ENCODE results near the gene ABCA3.
"Not testable (repeated sequence)": the region's sequence is repeated elsewhere in the genome, so short reads cannot be mapped to it uniquely, and the experiment has no call there.

The ABCA3 gene

DNA sequence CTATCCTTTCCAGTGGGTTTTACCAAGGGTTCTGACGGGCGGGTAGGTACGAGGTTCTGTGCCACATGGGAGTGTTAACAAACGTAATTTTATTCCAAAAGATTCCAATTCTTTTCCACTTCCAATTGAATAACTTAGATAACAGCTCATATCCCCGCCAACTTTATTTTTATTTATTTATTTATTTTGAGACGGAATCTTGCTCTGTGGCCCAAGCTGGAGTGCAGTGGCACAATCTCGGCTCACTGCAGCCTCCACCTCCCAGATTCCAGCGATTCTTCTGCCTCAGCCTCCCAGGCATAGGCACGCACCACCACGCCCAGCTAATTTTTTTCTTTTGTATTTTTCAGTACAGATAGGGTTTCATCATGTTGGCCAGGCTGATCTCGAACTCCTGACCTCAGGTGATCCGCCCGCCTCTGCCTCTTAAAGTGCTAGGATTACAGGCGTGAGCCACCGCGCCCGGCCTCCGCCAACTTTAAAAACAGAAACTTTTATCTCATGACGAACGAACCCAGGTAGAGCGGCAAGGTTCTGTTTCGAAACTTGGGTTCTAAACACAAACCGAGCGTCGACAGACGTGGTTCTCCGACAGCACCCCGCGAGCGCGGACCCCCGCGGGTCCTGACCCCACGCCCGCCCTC is 89.8 kb downstream of the ABCA3 start:
- peak; percentile 55 for DNase-seq

DNA sequence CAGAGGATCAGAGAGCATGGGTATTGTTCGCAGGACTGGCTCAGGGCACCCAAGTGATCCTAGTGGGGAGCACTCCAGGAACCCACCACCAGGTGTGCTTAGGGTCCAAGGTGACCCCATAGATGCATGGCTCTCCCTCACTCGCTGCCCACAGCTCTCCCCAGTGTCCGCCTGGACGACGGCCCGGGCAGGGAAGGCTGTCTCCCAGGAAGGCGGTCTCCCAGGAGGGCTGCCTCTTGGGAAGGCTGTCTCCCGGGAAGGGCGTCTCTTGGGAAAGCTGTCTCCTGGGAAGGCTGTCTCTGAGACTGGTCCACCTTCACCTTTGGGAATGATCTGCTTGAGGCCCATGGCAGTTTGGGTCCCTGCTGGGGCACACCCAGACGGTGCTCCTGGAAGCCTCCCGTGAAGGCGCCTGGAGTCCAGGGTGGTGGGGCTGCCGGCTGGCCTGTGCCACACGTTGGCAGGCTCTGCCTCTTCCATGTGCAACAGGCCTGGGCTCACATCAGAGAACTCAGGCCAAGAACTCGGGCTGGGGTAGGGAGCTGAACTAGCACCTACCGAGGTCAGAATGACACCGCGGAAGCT is 94.1 kb downstream of the ABCA3 start:
- no peak for DNase-seq

DNA sequence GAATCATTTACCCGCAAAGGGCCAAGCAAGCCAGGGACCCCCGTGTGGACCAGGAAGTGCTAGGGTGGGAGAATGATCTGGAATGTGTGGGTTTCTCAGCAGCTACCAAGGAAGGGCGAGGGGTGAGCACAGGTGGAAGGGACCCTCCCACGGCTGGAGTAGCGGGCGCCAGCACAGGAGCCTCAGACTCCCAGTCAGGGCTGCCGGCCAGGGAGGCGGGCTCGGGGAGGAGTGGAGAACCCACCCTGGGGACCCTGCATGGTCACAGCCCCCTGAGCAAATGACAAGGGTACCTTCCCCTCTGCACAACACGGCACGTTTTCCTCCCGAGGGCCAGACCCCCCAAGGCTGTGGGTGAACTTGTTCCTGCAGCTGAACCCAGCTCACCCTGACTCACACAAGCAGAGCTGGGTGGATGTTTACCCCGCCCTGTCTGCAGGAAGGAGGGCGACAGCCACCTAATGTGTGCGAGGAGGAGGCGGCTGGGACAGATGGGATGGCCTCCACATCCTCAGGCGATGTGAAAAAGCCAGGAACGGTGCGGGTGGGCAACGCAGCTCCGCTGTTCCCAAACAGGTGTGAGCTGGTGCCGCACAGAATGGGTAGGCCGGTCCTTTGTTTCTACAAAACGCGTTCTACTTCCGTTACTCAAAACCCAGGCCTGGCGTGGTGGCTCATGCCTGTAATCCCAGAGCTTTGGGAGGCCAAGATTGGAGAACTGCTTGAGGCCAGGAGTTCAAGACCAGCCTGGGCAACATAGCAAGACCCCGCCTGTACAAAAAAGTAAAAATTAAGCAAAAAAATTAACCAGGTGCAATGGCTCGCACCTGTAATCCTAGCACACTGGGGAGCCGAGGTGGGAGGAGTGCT is 95.4 kb downstream of the ABCA3 start:
- no peak for DNase-seq

DNA sequence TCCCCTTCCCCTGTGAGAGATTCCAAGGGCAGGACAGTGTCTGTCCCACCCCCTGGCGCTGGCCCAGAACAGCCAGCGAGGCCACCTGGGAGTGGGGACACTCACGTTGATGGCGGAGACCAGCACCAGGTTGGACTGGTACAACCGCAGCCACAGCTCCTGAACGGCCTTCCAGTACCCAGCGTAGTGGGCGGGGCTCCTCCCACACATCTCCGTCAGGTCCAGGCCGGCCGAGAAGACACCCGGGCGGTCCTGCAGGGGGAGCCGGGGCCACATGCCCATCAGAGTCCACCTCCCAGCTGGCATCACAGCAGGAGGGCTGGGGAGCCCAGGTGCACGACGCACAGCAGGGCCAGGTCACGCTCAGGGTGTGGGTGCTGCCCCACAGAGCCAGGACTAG is 96.2 kb downstream of the ABCA3 start:
- no peak for DNase-seq

DNA sequence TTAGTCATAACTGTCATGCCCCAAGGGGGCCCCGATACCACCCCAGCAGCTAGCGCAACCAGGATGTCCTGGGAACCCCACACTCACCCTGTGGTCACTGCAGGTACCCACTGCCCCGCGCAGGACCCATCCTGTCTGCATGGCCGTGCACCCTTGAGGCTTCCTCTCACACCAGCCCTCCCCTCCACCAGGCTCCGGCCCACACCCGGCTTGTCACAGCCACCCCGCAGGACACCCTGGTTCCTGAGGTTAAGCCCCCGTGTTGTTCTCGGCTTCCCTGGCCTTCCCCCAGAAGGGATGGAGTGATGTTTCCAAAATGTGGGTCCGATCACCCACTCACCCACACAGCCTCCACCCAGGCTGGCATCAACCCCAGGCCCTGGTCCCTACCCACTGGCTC is 96.7 kb downstream of the ABCA3 start:
- DNase-seq, result no peak

DNA sequence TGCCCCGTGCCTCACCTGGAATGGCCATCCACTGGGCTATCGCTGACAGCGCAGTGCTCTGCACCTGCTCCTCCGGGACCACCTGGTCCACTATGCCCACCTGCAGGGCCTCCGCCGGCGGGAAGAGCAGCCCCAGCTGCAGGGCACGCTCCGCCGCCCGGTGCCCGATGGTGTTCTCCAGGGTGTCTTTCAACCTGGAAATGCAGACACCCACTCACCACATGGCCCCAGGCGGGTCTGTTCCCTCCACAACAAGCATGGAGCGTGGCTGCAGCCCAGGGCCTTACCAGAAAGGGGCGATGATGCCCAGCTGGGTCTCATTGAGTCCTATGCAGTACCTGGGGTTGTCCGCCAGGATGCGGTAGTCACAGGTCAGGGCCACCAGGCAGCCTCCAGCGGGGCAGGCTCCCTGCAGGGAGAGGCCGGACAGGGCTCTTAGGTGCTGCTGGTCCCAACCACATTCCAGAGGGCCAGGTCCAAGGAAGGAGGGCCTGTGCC is 97.4 kb downstream of the ABCA3 start:
- no peak for DNase-seq

DNA sequence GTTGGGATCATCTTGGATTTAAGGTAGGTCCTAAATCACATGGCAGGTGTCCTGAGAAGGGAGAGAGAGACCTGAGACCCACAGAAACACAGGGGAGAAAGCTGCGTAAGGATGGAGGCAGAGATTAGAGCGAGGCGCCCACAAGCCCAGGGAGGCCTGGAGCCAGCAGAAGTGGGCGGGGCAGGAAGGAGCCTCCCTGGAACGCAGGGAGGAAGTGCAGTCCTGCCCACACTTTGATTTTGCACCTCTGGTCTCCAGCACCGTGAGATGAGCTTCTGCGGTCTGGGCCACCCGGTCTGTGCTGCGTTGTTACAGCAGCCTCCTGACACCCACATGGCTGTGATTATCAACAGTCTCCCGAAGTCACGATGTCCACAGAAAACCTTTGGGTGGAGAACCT is 97.9 kb downstream of the ABCA3 start:
- no peak for DNase-seq

DNA sequence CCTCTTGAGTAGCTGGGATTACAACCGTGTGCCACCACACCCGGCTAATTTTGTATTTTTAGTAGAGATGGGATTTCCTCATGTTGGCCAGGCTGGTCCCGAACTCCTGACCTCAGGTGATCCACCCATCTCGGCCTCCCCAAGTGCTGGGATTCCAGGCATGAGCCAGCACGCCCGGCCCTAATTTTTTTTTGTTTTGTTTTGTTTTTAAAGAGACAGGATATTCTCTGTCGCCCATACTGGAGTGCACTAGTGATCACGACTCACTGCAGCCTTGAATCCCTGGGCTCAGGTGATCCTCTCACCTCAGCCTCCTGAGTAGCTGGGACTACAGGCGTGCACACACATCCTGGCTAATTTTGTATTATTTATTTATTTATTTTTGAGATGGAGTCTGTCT is 100.2 kb downstream of the ABCA3 start:
- DNase-seq, result not testable (repeated sequence)

DNA sequence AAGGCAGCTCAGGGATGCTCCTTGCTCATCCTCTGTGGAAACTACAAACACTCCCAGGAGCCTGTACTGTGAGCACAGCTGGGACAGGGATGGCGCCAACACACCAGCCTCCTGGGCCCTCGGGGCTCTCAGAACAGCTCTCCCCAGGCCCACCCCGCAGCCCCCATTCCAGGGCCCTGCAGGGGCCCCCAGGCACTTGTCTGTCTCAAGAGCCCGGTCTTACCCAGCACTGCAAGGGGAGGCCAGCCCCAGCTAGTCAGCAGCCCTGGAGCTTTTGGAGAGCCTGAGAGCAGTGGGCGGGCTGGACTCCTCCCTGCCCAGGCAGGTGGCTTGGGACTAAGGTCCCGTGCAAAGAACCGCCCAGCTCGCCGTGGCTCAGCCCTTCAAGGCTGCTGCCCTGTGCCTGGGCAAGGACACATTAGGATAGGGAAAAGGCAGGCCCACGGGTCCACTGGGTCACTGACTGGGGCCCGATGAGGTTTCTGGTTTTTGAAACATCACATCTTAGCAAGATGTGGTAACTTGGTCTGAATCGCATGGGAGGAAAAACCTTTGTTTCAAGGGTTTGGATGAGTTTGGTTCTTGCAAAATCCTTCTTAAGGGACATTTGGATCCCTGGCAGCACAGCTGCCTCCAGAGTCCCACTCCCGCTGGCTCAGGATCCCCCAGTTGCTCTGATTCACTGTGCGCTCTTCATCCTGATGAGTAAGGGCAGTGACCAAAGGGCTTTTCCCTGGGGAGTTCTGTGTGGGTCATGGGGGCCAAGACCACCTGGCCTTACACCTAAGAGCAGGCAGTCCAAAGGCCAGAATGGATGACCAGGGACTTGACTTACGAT is 101.5 kb downstream of the ABCA3 start:
- DNase-seq, result no peak

DNA sequence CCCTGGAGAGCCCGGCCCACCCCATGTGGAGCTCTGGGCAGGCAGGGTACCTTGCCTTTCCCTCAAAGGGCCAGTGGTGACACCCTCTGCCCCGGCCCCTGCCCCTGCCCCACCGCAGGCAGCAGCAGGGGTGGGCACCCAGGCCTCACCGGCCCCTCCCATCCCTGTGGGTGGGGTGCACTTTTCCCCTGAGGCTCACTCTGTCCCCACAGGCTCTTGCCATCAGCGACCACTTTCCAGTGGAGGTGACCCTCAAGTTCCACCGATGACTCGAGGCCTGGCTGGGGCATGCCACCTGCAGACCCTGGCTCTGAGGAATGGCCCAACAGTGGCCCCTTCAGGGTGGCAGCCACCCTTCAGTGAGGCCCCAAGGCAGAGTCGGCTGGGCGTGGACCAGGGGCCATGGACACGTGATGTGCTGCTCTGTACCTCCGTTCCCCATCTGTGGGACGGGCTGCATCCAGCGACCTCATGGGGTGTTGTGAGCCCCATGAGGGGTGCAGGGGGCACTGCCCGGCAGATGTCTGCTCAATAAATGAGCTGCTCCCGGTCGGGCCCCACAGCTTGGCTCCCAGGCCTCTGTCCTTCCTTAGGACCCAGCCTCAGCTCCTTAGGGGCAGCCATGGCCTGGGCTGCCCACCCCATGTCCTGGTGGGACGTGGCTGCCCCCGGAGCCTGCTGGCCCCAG is 102.2 kb downstream of the ABCA3 start:
- DNase-seq, result no peak

DNA sequence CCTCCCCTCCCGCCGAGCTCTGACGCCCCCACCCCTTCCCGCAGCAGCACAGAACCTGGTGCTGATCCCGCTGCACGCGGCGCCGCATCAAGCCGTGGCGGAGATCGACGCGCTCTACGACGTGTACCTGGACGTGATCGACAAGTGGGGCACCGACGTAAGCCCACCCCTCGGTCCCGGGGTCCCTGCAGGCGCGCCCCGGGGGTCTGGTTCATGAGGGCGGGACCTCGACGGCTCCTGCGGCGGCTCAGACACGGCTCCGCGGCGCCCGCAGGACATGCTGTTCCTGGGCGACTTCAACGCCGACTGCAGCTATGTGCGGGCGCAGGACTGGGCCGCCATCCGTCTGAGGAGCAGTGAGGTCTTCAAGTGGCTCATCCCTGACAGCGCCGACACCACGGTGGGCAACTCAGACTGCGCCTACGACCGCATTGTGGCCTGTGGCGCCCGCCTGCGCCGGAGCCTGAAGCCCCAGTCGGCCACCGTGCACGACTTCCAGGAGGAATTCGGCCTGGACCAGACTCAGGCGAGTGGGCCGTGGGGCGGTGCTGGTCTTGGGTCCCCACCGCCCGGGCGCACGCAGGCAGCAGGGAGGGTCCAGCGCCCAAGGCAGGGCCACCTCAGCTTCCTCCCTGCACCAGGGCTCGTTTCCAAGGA is 102.9 kb downstream of the ABCA3 start:
- no peak for DNase-seq

DNA sequence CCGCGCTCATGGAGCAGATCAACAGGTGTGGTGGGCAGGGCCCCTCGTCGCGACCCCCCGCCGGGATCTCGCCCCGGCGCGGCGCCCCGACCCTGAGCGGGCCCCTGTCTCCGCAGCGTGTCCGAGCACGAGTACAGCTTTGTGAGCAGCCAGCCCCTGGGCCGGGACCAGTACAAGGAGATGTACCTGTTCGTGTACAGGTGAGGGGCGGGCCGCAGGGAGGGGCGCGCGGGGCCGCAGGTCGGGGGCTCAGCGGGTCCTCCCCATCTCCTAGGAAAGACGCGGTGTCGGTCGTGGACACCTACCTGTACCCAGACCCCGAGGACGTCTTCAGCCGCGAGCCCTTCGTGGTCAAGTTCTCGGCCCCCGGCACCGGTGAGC is 103.4 kb downstream of the ABCA3 start:
- DNase-seq, result no peak

DNA sequence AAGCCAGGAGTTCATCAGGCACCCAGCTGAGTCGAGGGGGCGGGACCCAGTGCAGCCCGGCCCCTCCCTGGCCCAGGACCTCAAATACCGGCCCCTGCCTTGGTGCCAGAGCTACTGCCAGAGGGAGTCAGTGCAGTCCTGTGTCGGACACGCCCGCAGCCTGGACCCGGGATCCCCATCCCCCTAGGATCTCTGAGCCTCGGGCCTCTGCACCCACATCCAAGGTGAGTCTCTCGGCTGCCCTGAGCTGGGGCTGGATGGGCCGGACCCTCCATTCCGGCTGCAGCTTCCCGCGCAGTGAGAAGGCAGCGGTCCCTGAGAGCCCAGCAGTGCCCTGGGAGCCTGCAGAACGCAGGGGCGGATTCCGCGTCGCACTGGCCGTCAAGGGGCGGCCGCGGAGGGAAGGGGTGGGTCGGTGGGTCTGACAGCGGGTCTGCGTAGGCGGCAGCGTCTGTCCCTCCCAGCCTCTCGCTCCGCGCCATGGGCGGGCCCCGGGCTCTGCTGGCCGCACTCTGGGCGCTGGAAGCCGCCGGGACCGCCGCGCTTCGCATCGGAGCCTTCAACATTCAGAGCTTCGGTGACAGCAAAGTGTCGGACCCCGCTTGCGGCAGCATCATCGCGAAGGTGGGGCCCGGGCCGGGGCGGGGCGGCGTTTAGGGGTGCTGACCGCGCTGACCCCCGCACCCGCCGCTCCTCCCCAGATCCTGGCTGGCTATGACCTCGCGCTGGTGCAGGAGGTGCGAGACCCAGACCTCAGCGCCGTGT is 104.0 kb downstream of the ABCA3 start, which contains the start of gene DNASE1L2:
DNASE1L2 (plus strand) TSS at position 108 of the 765 bp plus-strand sequence; CDS start at position 481, 373 bp downstream.
- DNase-seq, result no peak

DNA sequence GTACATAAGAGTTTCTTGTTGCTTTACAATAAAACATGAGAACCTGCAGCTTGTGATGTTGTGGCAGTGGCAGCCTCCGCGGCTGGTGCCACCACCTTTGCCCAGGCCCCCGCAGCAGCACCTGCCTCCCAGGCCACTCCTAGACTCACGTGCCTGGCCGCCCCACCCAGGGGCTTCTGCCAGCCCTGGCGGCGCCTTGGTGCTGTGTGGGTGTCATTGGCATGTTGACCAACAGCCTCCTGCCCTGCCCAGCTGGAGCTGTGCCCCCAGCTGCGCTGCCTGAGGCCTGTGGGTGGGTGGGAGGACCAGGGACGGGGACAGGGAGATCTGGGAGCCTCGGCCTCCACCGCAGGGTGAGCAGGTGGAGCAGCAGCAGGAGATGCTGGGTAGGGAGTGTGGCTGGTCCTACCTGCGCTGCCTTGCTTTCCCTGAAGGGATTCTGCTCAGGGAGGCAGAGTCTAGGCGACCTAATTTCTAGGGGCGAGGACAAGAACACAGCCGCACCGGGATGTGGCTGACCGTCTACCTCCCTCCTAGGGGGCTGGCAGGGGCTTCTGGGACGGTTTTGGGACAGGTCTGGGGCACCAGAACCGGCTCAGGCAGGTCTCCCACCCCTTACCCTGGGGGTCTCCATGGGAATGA is 104.7 kb downstream of the ABCA3 start:
- no peak for DNase-seq

DNA sequence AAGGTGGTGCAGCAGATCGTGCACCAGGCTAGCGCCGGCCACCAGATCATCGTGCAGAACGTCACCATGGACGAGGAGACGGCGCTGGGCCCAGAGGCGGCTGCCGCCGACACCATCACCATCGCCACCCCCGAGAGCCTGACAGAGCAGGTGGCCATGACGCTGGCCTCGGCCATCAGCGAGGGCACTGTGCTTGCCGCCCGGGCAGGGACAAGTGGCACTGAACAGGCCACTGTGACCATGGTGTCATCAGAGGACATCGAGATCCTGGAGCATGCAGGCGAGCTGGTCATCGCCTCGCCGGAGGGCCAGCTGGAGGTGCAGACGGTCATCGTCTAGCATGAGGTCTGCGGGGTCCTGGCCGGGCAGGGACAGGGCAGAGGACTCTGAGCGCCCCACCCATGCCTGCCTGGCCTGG is 105.3 kb downstream of the ABCA3 start:
- no peak for DNase-seq

DNA sequence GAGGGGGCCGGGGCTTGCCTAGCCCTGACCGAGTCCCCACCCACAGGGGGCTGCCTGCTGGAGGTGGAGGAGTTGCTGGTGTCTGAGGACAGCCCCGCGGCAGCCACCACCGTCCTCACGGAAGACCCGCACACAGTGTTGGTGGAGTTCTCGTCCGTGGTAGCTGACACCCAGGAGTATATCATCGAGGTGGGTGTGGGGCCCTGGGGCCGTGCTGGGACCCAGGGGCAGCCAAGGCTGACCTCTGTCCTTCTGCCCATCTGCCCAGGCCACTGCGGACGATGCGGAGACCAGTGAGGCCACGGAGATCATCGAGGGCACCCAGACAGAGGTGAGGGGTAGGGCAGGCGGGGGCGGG is 105.7 kb downstream of the ABCA3 start:
- DNase-seq, result no peak

DNA sequence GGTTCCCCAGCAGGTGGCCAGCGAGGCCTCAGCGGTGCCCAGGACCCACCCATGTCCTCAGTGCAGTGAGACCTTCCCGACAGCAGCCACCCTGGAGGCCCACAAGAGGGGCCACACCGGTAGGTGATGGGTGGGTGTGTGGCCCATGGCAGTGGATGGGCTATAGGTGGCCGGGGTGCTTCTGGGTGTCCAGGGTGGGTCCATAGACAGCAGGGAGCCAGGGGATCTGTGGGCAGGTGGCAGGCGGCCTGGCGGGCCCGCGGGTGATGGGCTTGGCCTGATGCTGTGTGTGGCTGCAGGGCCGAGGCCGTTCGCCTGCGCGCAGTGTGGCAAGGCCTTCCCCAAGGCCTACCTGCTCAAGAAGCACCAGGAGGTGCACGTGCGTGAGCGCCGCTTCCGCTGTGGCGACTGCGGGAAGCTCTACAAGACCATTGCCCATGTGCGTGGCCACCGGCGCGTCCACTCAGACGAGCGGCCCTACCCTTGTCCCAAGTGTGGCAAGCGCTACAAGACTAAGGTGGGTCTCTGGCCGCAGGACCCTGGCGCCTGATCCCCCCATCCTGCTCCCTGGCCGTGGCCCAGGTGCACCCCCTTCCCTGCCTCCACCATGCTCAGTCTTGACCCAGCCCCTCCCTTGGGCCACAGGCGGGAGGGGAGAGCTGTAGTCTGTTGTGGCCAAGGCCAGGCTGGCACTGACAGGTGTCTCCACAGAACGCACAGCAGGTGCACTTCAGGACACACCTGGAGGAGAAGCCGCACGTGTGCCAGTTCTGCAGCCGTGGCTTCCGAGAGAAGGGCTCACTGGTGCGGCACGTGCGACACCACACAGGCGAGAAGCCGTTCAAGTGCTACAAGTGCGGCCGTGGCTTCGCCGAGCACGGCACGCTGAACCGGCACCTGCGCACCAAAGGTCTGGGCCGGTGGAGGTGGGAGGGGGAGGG is 106.4 kb downstream of the ABCA3 start:
- no peak for DNase-seq

DNA sequence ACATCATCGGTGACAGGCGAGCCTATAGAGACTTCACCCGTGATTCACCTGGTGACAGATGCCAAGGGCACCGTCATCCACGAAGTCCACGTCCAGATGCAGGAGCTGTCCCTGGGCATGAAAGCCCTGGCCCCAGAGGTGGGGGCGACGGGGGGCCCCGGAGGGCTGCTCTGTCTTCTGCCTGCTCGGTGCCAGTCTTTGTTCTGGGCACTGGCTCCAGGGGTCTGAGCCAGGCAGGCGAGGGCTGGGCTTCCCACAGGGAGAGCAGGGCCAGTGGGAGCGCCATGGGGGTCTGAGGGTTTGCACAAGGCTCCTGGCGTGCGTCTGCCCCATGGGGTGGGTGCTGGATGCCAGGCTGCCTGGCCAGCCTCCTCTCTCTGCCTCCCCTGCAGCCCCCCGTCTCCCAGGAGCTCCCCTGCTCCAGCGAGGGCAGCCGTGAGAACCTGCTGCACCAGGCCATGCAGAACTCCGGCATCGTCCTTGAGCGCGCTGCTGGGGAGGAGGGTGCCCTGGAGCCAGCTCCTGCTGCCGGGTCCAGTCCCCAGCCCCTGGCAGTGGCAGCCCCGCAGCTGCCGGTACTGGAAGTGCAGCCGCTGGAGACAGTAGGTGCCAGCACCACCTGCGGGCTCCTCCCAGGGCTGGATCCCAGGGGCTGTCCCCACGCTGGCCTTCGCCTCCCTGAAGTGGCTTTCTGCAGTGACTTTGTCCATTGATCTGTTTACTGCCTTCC is 107.3 kb downstream of the ABCA3 start:
- DNase-seq, result no peak

Measured in stimulated activated naive CD4-positive, alpha-beta T cell treated with Interleukin-2 at 50 U/mL for 16 hours (primary cell).